Esophagus muscularis mucosa (tissue), 3 donors: ENCODE data around the gene AUTS2.

Experiments
- CTCF ChIP-seq, 3 experiments: fragments of 200-600 bp in 2 of 3; fragments of 450-650 bp in 1 of 3; sonication (generic) in 2 of 3; IDR thresholded peaks; one replicate each; pipeline ENCODE4 v1.5.1; 2017 to 2019; ENCODE audit warnings: antibody characterized with exemption in 3 of 3, mild to moderate bottlenecking in 2 of 3, moderate library complexity in 1 of 3
- POLR2A ChIP-seq: fragments of 450-650 bp; IDR thresholded peaks from one replicate; pipeline ENCODE4 v1.6.1; 2017; ENCODE audit warnings: antibody characterized with exemption, moderate library complexity, mild to moderate bottlenecking, low read depth
- POLR2AphosphoS5 ChIP-seq, 2 donors: sonication (generic); formaldehyde crosslinking; IDR thresholded peaks; one replicate each; pipeline ENCODE4 v1.6.1; 2017; ENCODE audit warnings: antibody characterized with exemption in 2 of 2

GRCh38 chr7:70614237-70615045 is 1016.2 kb downstream of the AUTS2 start:
- TF ChIP-seq POLR2A (no peak), POLR2AphosphoS5 (IDR thresholded peaks at IDR 0.05) (peak; percentile 65 to 73), CTCF (IDR thresholded peaks at IDR 0.05) (no peak)
